ENCODE measurements around the gene SOX4.
"Not testable (repeated sequence)": the region's sequence is repeated elsewhere in the genome, so short reads cannot be mapped to it uniquely, and the experiment has no call there.

The SOX4 gene

GRCh38 chr6:21593412-21593926, at the start of gene SOX4:
TSS of gene SOX4 (plus strand) at chr6:21593751. CDS start at chr6:21594535, 784 bp downstream.
- peak; percentile 57 to 61 for DNase-seq

DNA sequence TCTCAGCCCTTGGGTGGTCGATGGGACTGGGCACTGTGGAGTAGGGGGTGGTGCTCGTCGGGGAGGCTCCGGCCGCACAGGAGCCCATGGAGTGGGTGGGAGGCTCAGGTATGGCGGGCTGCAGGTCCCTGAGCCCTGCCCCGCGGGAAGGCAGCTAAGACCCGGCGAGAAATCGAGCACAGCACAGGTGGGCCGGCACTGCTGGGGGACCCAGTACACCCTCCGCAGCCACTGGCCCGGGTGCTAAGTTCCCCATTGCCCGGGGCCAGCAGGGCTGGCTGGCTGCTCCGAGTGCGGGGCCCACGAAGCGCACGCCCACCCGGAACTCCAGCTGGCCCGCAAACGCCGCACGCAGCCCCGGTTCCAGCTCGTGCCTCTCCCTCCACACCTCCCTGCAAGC, 41.3 kb upstream of the SOX4 start:
- DNase-seq: not testable (repeated sequence)

DNA sequence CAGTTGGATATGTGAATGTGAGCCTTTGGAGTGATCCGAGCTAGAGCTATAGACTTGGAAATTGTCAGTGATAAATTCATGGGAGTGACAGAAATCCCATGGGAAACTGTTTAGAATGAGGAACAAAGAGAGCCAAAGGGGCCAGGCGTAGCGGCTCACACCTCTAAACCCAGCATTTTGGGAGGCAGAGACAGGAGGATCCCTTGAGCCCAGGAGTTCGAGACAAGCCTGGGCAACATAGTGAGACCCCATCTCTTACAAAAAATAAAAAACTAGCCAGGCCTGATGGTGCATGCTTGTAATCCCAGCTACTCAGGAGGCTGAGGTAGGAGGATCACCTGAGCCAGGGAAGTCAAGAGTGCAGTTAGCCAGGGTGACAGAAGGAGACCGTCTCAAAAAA, 39.3 kb upstream of the SOX4 start:
- no peak for DNase-seq

- DNase-seq: no peak
These were observed 38.4 kb upstream of the SOX4 start for GRCh38 chr6:21555197-21555596.

GRCh38 chr6:21556511-21556910, 37.0 kb upstream of the SOX4 start:
- DNase-seq: no peak

DNA sequence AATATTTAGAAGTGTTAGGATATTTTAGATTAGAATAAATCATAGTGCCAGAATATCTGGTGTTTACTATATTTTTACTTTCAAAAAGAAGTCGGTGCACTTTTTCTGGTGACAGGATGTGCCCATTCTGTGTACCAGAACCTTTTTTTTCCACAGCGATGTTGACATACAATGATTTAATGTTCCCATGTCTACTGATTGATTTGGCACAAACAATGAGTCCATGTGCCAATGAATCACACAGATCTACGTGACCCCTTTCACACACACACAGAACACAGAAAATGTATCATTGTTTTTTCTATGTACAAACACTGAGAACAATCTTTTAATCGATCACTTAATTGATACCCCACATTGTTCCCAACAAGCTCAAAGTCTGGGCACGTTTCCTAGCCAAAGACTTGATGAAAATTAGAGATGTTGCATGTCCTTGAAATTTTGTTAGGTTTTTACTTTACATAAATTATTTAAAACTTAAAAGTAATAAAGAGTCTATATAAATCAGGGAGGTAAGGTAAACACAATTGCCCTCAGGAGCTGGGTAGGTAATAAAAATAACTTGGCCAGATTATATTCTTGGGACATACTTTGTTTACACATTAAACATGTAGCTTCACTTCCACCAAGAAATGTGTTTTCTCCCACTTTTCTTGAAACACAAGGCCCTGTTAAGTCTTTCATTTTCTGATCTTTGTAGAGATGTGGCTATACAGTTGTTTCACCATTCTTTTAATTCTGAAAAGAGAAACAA, 36.4 kb upstream of the SOX4 start:
- no peak for DNase-seq

DNA sequence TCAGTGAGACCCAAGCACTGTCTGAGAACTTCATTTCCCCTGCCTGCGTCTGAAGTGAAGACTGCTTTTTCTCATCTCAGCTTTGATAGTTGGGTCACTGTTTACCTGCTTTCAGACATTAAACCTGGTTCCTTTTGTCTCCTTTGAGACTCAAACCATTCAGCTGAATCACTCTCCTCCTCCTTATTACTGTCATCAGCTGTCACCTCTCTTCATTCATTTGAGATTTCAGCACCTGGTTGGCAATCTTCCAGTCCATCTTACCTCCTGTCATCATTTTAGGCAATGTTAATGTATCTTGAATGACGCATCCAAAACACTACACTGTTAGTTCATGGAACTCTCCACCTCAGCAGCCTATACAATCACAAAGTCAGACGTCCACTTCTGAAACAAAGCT, 34.3 kb upstream of the SOX4 start:
- no peak for DNase-seq

DNA sequence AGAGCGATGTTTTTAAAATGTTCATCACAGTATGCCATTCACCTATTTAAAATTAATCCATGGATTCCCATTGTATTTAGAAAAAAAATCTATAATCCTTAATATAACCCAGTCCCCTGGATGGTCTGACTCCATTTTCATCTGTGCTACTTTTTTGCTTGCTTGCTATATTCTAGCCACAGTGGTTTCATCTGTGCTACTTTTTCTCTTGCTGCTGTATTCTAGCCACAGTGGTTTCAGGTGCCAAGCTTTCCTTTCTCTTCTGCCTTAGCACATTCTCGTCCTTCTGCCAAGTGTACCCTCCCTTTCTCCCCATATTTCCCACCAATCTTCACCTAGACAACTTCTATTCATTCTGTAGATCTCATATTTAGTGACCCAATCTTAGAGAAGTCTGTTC, 33.3 kb upstream of the SOX4 start:
- no peak for DNase-seq

GRCh38 chr6:21565431-21565830, 28.1 kb upstream of the SOX4 start:
- no peak for DNase-seq

DNA sequence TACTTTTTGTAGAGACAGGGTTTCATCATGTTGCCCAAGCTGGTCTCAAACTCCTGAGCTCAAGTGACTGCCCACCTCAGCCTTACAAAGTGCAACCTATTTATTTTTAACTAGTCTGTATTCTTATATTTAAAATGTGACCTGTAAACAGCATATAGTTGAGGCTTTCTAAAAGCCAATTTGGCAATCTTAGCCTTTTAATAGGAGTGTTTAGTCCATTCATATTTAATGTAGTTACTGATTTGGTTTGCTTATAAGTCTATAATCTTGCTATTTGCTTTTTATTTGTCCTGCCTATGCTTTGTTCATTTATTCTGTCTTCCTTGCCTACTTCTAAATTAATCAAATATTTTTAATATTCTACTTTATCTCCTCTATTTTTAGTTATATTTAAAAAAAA, 15.0 kb upstream of the SOX4 start:
- DNase-seq: no peak

- no peak for DNase-seq
These were observed 10.9 kb upstream of the SOX4 start for GRCh38 chr6:21582651-21583050.

- no peak for DNase-seq
These were observed 7.3 kb upstream of the SOX4 start for GRCh38 chr6:21586300-21586699.

- DNase-seq: peak in 1 of 2 donors; percentile 2
These were observed 6.8 kb upstream of the SOX4 start for GRCh38 chr6:21586740-21587178.

DNA sequence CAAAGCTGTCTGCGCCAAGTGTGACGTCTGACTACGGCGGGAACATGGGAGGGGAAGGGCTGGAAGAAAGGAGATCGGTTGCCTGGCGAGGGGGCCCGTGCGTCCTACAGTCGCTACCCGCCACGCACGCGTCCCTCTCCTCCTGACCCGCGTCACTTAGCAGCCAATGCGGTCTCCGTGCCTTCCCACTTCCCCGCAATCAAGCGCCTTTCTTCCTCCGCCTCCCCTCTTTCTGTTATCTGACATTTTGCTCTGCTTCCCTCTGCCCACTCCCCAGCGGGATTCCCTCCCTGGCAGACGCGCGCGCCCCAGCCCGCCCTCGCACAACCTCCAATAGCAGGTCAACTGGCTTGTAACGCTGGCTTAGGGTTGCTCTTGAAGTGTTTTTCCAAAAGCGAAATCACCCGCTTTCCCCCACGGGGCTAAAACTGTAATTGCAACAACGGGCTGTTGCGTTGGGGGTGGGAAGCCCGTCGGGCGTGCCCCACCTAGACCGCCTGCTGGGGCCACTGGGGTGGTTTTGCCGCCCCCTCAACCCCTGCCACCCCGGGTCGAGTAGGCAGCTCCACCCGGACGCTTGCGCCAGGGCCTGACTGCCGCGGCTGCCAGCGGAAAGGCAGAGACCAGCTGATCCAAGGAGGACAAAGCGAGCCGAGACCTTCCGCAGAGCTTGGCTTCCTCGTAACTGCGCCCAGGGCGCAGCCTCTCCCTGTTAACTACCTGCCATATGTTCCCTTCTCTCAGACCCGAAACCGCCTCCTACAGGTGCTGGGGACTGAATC, 6.2 kb upstream of the SOX4 start:
- peak in 1 of 2 donors; percentile 23 for DNase-seq

- DNase-seq: peak; percentile 23 to 37
These were observed 5.5 kb upstream of the SOX4 start for GRCh38 chr6:21587961-21588480.

DNA sequence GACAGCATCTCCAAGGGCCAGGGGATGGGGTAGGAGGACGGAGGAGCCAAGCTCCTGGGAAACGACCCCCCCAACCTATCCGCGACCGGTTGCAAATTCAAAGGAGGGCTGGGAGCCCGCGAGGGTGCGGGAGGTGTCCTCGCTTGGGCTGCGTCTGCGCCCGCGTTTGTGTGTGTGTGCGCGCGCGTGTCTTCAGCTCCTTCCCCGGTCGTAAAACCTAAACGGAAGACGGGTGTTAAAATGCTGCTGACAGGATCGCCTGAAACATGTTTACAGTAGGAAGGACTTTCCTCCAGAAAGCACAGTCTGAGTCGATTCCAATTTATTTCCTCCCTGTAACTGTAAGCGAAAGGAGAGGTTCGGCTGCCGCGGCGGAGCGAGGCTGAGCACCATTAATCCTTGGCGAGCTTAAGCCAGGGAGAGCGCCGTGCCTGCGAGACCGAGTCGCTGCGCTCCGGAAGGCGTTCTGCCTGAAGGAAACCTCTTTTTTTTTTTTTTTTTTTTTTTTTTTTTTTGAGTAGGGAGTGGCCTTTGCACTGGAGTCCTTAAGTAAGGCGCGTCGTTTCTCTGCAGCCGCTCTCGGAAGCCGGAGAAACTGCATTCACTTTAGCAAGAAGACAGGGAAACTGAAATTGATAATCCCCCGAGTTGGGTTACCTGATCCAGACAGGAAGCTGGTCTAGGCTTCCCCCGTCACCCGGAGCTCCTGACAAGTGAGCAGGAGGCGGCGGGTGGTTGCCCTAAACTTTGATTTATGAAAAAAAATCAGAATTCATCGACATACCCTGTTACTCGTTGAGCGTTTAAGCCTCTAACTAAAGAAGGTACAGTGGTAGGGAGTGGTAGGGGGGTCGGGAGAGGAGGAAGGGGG, 4.8 kb upstream of the SOX4 start:
- DNase-seq: peak; percentile 35 to 44

DNA sequence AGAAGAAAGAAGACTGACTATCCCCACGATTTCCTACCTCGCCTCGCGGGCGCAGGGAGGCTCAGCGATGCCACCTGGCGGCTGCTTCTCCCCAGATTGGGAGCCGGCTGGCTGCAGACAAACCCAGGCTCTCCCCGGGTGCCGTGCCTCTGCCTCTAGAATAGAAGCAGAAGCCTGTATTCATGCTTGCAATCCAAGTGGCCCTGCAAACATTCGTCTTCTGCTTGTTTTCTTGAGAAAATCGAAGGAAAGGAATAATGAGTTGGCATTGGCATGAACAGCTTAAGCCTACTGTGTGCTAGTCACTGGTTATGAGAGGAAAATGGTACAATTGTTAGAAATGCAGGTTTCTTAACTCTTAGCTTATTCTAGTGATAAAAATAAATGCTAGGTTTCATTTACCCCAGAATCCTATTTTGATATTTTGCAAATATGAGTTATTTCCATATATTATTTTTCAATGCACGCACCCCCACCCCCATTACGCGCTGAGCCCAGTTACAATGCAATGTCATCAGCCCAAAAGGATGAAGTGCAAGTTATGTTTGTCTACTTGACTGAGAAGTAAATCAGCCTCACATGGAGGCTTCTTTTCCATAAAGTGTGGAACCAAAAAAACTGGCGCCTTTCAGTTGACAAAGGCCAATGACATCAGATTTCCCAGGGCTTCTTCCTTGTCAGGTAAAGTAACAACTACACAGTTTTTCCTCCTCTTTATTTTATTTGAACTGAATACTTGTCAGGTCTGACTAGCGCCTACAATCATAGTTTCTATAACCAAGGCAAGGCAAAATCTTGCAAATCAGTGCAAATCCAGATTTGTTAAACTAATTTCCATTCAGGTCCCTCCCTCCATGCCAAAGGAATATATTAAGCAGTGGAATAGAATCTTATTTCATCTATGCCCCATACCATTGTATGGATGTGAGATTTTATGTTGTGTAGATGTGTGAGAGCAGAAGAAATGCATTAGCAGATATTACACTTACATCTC, 3.9 kb upstream of the SOX4 start:
- DNase-seq: peak; percentile 84 to 88

DNA sequence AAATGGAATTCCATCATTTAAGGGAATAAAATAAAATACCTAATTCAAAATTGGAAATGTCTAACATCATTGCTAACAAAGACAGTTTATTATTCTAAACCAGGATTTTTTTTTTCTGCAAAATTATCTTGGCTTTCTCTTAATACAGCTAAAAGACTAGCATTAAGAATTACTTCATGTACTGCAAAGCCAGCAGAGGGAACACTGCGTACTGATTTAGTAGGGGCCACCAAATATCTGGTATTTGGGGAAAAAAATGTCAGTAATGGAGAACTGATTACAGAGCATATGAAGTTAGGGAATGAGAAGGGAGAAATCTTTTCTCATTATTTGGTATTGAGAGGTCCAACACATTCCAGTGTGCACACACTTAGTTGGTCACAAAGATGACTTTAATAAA, 3.2 kb upstream of the SOX4 start:
- DNase-seq: no peak

GRCh38 chr6:21591446-21591845, 2.1 kb upstream of the SOX4 start:
- DNase-seq: no peak

- DNase-seq: no peak
These were observed 598 bp upstream of the SOX4 start for GRCh38 chr6:21592953-21593352.

- DNase-seq: peak in 1 of 2 donors; percentile 6
These were observed 420 bp downstream of the SOX4 start for GRCh38 chr6:21593927-21594415.

Data from stimulated activated CD4-positive, alpha-beta T cell treated with anti-CD3 and anti-CD28 coated beads, Interleukin-2, amount 100 ng/mL, for 24 hours (primary cell).